ENCODE measurements around the gene ANKDD1B.
A peak's percentile ranks its signal among the peaks of the same experiment; 100 is the strongest.

Gene ANKDD1B

DNA sequence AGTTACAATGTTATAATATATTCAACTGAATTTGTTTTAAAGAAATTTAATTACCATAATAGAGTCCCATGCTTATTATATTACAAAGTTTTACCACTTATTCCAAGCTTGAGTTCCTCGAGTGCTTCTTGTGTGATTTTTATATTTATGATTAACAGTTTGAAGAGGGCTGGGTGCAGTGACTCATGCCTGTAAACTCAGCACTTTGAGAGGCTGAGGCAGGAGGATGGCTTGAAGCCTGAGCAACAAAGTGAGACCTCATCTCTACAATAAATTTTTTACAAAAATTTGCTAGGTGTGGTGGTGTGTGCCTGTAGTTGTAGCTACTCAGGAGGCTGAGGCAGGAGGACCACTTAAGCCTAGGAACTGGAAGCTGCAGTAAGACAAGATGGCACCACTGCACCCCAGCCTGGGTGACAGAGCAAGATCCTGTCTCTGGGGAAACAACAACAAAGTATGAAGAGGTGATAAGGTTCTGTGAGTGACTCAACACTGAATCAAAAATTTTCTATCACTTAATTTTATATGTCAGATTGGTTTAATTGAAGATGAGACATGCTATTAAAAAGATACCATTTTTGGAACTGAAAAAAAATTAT is 96.8 kb downstream of the ANKDD1B start:
- no peak for DNase-seq (ENCODE audit: low read depth)

- no peak for DNase-seq (ENCODE audit: low read depth)
These were observed 99.4 kb downstream of the ANKDD1B start for GRCh38 chr5:75710637-75711036.

GRCh38 chr5:75711151-75711550 is 99.9 kb downstream of the ANKDD1B start:
- no peak for DNase-seq (ENCODE audit: low read depth)

DNA sequence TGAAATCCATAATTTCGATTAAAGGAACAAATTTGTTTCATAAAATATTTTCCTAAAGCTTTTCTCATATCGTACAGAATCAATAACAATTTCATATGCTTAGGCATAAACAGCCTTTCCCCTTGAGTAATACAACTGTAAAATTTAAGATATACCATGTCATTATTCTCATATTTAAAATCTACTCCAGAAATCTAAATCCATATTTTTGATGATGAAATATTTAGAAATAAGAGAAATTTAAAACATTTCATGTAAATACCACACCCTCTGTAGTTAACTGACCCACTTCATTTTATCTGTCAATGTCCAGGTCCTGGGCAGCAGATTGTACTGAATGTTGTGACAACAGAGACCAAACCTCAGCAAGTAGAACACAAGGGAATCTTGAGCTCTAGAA is 100.8 kb downstream of the ANKDD1B start:
- DNase-seq (ENCODE audit: low read depth) = no peak

DNA sequence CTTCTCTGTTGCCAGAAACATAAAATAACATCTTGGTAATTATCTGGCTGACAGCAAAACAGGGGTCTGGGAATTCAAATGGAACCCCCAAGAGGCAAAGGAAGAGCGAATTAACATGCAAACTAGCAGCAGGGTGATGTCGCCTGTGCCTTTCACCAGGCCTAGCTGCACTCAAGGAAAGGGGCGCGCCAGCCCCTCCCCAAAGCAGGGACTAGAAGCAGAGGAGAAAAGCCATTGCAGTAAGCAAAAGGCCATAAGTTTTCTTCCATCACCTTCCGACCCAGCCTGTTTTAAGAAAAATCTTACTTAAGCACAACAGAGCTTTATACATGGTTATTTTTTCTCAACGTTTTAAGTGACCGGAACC is 105.4 kb downstream of the ANKDD1B start:
- no peak for DNase-seq (ENCODE audit: low read depth)

DNA sequence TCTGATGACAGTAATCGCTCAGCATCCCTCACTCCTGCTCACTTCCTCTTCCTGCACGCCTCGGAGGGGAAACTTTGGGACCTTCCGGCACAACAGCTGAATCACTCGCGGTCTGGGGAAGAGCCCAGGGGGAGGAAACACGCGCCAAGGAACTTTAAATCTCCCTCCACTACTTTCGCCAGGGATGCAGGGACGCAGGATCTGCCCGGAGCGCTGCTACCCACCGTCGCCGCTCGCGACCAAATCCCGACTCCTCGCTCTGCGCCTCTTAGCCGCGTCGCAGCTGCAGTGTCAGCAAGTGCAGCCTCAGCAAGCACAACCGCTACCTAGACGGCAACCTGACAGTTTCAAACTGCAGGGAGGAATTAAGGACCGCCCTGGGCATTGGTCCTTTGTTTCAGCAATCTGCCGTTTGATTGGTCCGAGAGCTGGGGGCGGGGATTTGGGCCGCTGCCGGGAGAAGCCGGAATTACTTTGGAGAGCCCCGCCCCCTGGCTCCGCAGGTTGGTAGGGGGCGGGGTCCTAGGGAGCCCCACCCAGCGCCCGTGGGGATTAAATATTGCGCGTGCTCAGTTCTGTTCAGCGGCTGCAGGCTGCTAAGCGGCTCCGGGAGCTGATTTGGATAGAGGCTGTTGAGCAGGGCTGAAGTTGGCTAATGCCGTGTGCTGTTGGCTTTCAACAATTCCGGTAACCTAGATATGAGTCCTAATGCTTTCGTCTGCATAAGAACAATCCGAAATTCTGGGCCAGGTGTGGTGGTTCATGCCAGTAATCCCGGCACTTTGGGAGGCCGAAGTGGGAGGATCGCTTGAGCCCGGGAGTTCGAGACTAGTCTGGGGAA is 106.0 kb downstream of the ANKDD1B start, which contains the start of gene POC5:
Gene POC5, minus strand, starts transcription at position 356 of the 841 bp plus-strand sequence. CDS start 4,500 bp downstream, outside the sequence.
- peak; percentile 92 for DNase-seq (ENCODE audit: low read depth)

DNA sequence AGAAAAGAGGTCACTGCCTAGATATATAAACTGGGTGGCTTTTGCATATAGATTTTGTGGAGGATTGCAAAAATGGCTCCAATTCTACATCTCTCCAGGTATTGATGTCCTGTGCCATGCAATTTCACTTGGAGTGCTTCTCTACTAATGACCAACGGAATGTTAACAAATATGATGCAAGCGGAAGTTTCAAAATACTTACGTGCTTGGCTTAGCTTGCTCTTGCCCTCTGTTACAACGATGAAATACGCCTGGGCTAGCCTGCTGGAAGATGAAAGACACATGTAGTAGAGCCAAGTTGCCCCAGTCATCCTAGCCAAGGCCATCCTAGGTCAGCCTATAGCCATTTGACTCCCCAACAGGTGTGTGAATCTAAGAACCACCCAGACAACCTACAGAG is 109.6 kb downstream of the ANKDD1B start:
- no peak for DNase-seq (ENCODE audit: low read depth)

All from fibroblast of gingiva (primary cell).